NCI-H510A treated with DMSO at 0.1 percent for 48 hours (cell line): ENCODE data around the gene CRACR2A.
A peak's percentile ranks its signal among the peaks of the same experiment; 100 is the strongest.

Source experiments
- DNase-seq: peaks from one replicate; lab custom pipeline; 2025; lab: John Stamatoyannopoulos, UW

CRACR2A gene

GRCh38 chr12:3681595-3682061, 71.3 kb downstream of the CRACR2A start:
- DNase-seq, result no peak

- peak; percentile 11 for DNase-seq
These were observed 71.9 kb downstream of the CRACR2A start for GRCh38 chr12:3680919-3681594.

- no peak for DNase-seq
These were observed 73.1 kb downstream of the CRACR2A start for GRCh38 chr12:3679831-3680230.

- DNase-seq, result no peak
These were observed 75.3 kb downstream of the CRACR2A start for GRCh38 chr12:3677609-3678008.

GRCh38 chr12:3673981-3674708, 78.8 kb downstream of the CRACR2A start:
- no peak for DNase-seq

GRCh38 chr12:3672113-3672509, 80.8 kb downstream of the CRACR2A start:
- no peak for DNase-seq

- DNase-seq, result no peak
These were observed 81.4 kb downstream of the CRACR2A start for GRCh38 chr12:3671330-3672112.

- DNase-seq, result no peak
These were observed 82.8 kb downstream of the CRACR2A start for GRCh38 chr12:3670083-3670620.

GRCh38 chr12:3669594-3669993, 83.3 kb downstream of the CRACR2A start:
- no peak for DNase-seq

- no peak for DNase-seq
These were observed 84.3 kb downstream of the CRACR2A start for GRCh38 chr12:3668479-3669165.

GRCh38 chr12:3667485-3667884, 85.4 kb downstream of the CRACR2A start:
- DNase-seq, result no peak

GRCh38 chr12:3666441-3666840, 86.5 kb downstream of the CRACR2A start:
- DNase-seq, result no peak

GRCh38 chr12:3662521-3662921, 90.4 kb downstream of the CRACR2A start:
- no peak for DNase-seq

GRCh38 chr12:3661028-3661427, 91.9 kb downstream of the CRACR2A start:
- peak; percentile 69 for DNase-seq

- DNase-seq, result peak; percentile 14
These were observed 94.4 kb downstream of the CRACR2A start for GRCh38 chr12:3658327-3659163.

GRCh38 chr12:3656946-3657622, 95.8 kb downstream of the CRACR2A start:
- no peak for DNase-seq

GRCh38 chr12:3655328-3655900, 97.5 kb downstream of the CRACR2A start:
- peak; percentile 27 for DNase-seq

GRCh38 chr12:3651585-3652424, 101.1 kb downstream of the CRACR2A start:
- no peak for DNase-seq

GRCh38 chr12:3647504-3647903, 105.4 kb downstream of the CRACR2A start:
- DNase-seq, result no peak
